Endothelial cell (in vitro differentiated cells): ENCODE measurements around the gene CRELD1. TPM values are rescaled to one million over a fixed set of nuclear protein-coding genes. Genes with fewer than 3 reads are reported as not detected.
"Not testable (repeated sequence)": the region's sequence is repeated elsewhere in the genome, so short reads cannot be mapped to it uniquely, and the experiment has no call there.

Source experiments
- DNase-seq: peaks from one replicate; pipeline ENCODE4 v3.0.0; 2021; ENCODE audit warnings: low spot score
- H3K27ac Mint-ChIP-seq: one replicate; pipeline ENCODE4 v1.8.0; 2021; ENCODE audit warnings: mixed read lengths, inconsistent platforms; ENCODE audit not compliant: unreplicated experiment
- H3K27me3 Mint-ChIP-seq: one replicate; pipeline ENCODE4 v1.8.0; 2021; ENCODE audit warnings: mild to moderate bottlenecking, moderate library complexity, mixed read lengths, inconsistent platforms; ENCODE audit not compliant: unreplicated experiment
- H3K36me3 Mint-ChIP-seq: one replicate; pipeline ENCODE4 v1.8.0; 2021; ENCODE audit warnings: mild to moderate bottlenecking, low read depth, mixed read lengths, inconsistent platforms; ENCODE audit not compliant: unreplicated experiment
- H3K4me1 Mint-ChIP-seq: one replicate; pipeline ENCODE4 v1.8.0; 2021; ENCODE audit warnings: mild to moderate bottlenecking, mixed read lengths, inconsistent platforms; ENCODE audit not compliant: unreplicated experiment
- H3K4me3 Mint-ChIP-seq: one replicate; pipeline ENCODE4 v1.8.0; 2021; ENCODE audit warnings: mild to moderate bottlenecking, mixed read lengths, inconsistent platforms; ENCODE audit not compliant: unreplicated experiment
- H3K9me3 Mint-ChIP-seq: one replicate; pipeline ENCODE4 v1.8.0; 2021; ENCODE audit warnings: mixed read lengths, inconsistent platforms; ENCODE audit not compliant: unreplicated experiment
- CTCF ChIP-seq: fragments of 200-600 bp; sonication (generic); IDR thresholded peaks from one replicate; pipeline ENCODE4 v1.5.0; 2021; ENCODE audit warnings: antibody characterized with exemption; ENCODE audit not compliant: unreplicated experiment
- total RNA-seq: library from RNA; stranded (reverse); fragmentation: NEBNext Ultra II Directional; extraction: Animal tissue kit (Norgen Biotek cat#: 25700); gene quantifications from one replicate; pipeline ENCODE4 v1.2.1, GENCODE V29; 2021; ENCODE audit not compliant: unreplicated experiment

Gene CRELD1
- total RNA-seq, 1 donor from 2014 or later, result 30.7 TPM

GRCh38 chr3:9888540-9888939 lies 45.1 kb upstream of the CRELD1 start:
- Mint-ChIP-seq H3K27me3 (no peaks in the 10 kb centered on the region), H3K9me3 (no peaks in the 10 kb centered on the region), H3K4me3 (peak overlapping the region; percentile 51), H3K36me3 (peaks cover 16% of the 10 kb centered on the region), H3K4me1 (no peaks in the 10 kb centered on the region), H3K27ac (no peak overlapping the region)
- TF ChIP-seq CTCF, result no peak
- DNase-seq, result no peak

GRCh38 chr3:9889405-9889804 lies 44.2 kb upstream of the CRELD1 start:
- no peaks in the 10 kb centered on the region for H3K9me3 Mint-ChIP-seq
- H3K4me3 Mint-ChIP-seq, result peak overlapping the region; percentile 97
- H3K36me3 Mint-ChIP-seq, result peaks cover 22% of the 10 kb centered on the region
- DNase-seq, result no peak
- H3K27ac Mint-ChIP-seq, result no peak overlapping the region
- TF ChIP-seq CTCF, result no peak
- no peaks in the 10 kb centered on the region for H3K4me1 Mint-ChIP-seq
- no peaks in the 10 kb centered on the region for H3K27me3 Mint-ChIP-seq

GRCh38 chr3:9890249-9891071 lies 43.2 kb upstream of the CRELD1 start, which contains the start of gene JAGN1:
TSS of gene JAGN1 (plus strand) at chr3:9890610. CDS start at chr3:9890723, 113 bp downstream.
- peaks cover 28% of the 10 kb centered on the region for H3K36me3 Mint-ChIP-seq
- peak within 1 kb of the TSS; percentile 97 for H3K4me3 Mint-ChIP-seq
- no peak for TF ChIP-seq CTCF
- peak; percentile 83 for DNase-seq
- no peaks in the 10 kb centered on the region for H3K4me1 Mint-ChIP-seq
- peak within 1 kb of the TSS; percentile 96 for H3K27ac Mint-ChIP-seq
- H3K9me3 Mint-ChIP-seq, result no peaks in the 10 kb centered on the region
- no peaks in the 10 kb centered on the region for H3K27me3 Mint-ChIP-seq

GRCh38 chr3:9891072-9891622 lies 42.5 kb upstream of the CRELD1 start:
- Mint-ChIP-seq H3K27me3 (no peaks in the 10 kb centered on the region), H3K4me3 (peak overlapping the region; percentile 97), H3K27ac (peak overlapping the region; percentile 82), H3K4me1 (no peaks in the 10 kb centered on the region), H3K36me3 (peaks cover 28% of the 10 kb centered on the region), H3K9me3 (no peaks in the 10 kb centered on the region)
- no peak for DNase-seq
- TF ChIP-seq CTCF, result no peak

GRCh38 chr3:9893739-9894138 lies 39.9 kb upstream of the CRELD1 start:
- Mint-ChIP-seq H3K27me3 (peaks cover 2% of the 10 kb centered on the region), H3K36me3 (peaks cover 28% of the 10 kb centered on the region), H3K4me3 (no peak overlapping the region), H3K9me3 (no peaks in the 10 kb centered on the region), H3K4me1 (no peaks in the 10 kb centered on the region), H3K27ac (no peak overlapping the region)
- DNase-seq, result no peak
- no peak for TF ChIP-seq CTCF

- peaks cover 28% of the 10 kb centered on the region for H3K36me3 Mint-ChIP-seq
- not testable (repeated sequence) for H3K4me3 Mint-ChIP-seq, H3K27ac Mint-ChIP-seq, H3K27me3 Mint-ChIP-seq, DNase-seq, H3K4me1 Mint-ChIP-seq, H3K9me3 Mint-ChIP-seq
Observed at GRCh38 chr3:9895715-9896114, 37.9 kb upstream of the CRELD1 start.

- not testable (repeated sequence) for H3K27ac Mint-ChIP-seq
Observed at GRCh38 chr3:9896755-9897407, 36.8 kb upstream of the CRELD1 start.

More at GRCh38 chr3:9896755-9897407, 36.8 kb upstream of the CRELD1 start:
- not testable (repeated sequence) for H3K9me3 Mint-ChIP-seq, DNase-seq, H3K4me3 Mint-ChIP-seq, H3K27me3 Mint-ChIP-seq, H3K4me1 Mint-ChIP-seq
- peaks cover 24% of the 10 kb centered on the region for H3K36me3 Mint-ChIP-seq
